GM10266 (cell line): Measurements from ENCODE around the gene SPATA12.

ENCODE experiments used
- DNase-seq: peaks from one replicate; pipeline ENCODE4 v3.0.0; 2012; ENCODE audit errors: extremely low spot score
- TF ChIP-seq, protein P1 (sequence below): IDR thresholded peaks from 2 replicates; pipeline ENCODE4 v1.5.1; 2012; ENCODE audit warnings: mild to moderate bottlenecking, low read depth; ENCODE audit not compliant: control insufficient read depth, insufficient read depth; ENCODE audit errors: missing control alignments

Gene SPATA12

DNA sequence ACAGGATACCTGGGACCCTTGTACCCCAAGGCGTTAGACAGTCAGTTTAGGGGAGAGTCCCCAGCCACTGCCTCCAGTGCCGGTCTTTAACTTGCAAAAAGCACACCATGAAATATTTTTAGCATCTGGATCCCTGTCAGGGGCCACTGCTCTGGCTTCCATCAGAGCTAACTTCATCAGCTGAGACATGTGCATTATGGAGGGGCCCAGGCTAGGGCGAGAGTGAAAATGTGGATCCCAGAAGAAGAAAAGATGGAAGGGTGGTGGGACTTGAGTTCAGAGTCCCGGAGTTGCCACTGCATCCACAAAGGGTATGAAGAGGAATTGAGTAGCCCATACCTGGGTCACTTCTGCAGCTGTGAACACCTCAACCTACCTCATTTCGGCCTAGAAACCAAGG is 23.5 kb upstream of the SPATA12 start:
- TF ChIP-seq, protein P1, sequence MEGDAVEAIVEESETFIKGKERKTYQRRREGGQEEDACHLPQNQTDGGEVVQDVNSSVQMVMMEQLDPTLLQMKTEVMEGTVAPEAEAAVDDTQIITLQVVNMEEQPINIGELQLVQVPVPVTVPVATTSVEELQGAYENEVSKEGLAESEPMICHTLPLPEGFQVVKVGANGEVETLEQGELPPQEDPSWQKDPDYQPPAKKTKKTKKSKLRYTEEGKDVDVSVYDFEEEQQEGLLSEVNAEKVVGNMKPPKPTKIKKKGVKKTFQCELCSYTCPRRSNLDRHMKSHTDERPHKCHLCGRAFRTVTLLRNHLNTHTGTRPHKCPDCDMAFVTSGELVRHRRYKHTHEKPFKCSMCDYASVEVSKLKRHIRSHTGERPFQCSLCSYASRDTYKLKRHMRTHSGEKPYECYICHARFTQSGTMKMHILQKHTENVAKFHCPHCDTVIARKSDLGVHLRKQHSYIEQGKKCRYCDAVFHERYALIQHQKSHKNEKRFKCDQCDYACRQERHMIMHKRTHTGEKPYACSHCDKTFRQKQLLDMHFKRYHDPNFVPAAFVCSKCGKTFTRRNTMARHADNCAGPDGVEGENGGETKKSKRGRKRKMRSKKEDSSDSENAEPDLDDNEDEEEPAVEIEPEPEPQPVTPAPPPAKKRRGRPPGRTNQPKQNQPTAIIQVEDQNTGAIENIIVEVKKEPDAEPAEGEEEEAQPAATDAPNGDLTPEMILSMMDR, result no peak
- DNase-seq, result no peak

DNA sequence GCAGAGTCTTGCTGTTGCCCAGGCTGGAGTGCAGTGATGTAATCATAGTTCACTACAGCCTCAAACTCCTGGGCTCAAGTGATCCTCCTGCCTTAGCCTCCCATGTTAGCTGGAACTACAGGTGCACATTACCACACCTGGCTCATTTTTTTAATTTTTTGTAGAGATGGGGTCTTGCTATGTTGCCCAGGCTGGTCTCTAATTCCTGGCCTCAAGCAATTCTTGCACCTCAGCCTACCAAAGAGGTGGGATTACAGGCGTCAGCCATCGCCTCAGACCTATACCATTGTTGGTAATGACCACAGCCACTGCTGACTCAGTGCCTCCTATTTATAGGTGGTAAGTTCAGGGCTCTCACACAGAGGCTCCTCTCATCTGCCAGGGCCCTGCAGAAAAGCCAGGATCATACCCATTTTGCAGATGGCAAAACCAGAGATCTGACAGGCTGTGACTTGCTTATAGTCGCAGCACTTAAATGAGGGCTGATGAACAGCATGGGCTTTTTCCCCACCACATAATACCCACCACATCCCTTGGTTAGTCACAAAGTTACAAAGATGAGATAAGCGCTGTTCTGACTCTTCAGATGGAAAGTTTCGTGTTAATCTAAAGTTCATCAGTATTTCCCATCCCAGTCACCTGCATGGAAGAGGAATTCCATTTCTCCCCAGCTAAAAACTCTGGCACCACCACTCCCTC is 21.8 kb upstream of the SPATA12 start:
- TF ChIP-seq, protein P1, result no peak
- DNase-seq, result no peak

DNA sequence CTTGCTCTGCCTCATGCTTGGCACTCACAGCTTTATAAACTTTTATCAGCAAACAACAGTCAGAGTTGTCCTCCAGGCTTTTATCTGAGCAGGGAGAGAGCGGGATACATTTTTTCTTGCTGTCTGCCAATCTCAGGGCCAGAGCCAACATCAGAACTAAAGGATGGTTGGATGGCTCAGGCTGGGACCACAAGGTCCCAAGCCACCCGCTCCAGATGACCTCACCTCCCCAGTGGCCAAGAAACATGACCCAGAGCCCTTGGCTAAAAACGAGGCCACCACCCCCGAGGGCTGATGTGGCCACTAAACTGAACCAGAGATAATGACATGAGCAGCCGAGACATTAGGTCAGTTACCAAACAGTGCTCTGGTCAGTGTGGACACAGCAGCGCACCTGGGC is 18.8 kb upstream of the SPATA12 start:
- TF ChIP-seq, protein P1, result no peak

GRCh38 chr3:57043518-57043917 is 16.9 kb upstream of the SPATA12 start:
- no peak for DNase-seq
- TF ChIP-seq, protein P1, result no peak

More for the DNA sequence above, 18.8 kb upstream of the SPATA12 start:
- DNase-seq, result no peak

DNA sequence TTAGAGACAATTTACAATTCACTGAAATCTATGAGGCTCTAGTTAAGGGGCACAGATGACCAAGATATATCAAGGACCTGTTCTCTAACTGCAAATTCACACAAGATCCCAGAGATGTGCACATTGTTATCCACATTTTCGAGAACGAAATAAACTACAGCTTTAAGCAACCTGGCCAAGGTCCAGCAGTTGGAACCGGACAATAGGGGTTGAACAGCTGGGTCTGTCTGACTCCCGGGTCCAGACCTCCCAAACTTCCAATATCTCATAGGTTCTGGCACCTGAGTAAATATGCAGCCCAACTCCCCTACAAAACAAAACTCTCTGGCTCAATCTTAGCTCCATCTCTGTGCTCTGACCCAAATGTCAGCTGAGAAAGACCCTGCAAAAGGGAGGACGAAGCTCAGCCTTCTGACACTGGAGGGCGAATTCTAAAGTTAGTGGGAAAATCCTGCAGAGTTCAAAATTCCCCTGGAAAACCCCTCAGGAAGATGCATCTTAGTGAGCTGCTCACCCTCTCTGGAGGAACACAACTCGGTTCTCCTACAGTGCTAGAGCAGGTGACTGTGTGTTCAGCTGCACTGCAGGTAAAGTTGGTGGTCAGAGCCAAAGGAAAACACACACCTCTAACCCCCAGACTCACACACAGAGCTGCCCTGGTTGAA is 14.2 kb upstream of the SPATA12 start:
- DNase-seq, result no peak
- TF ChIP-seq, protein P1, result no peak

- no peak for DNase-seq
- TF ChIP-seq, protein P1, result no peak
Measured at GRCh38 chr3:57048052-57048671, 12.3 kb upstream of the SPATA12 start.

- DNase-seq, result no peak
- TF ChIP-seq, protein P1, result no peak
Measured at GRCh38 chr3:57048728-57049127, 11.7 kb upstream of the SPATA12 start.
